GM18526 (cell line): ENCODE results near the gene GLT8D1.

ENCODE experiments used
- POLR2A ChIP-seq: IDR thresholded peaks from 3 replicates; pipeline ENCODE4 v1.6.1; 2011; ENCODE audit not compliant: insufficient read length; ENCODE audit errors: extremely low read depth

Gene GLT8D1

DNA sequence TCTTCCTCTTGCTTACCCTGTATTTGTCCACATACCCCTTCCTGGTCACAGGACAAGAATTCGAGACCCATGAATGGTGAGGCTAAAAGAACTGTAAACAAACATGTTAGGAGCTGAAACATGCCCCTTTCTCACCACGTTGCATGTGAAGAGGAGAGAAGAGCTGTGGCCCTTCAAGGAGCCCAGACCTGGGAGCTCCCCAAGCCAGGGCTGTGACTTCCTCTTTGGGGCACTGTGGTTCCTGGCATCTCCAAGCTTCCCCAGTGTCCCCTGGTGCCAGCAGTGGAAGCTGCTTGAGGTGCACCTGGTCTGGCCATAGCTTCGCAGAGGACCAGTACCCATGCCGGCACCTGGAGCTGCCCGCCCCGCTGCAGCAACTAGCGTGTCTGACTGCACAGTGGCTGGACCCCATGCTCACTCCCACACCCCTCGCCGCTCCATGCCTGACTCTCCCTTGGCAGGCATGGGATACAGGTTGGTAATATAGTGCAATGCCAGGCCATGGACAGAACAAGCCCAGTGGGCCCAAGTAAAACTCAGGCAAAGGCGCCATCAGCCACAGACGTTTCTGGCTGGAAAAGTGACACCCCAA is 10.2 kb upstream of the GLT8D1 start:
- TF ChIP-seq POLR2A = no peak

DNA sequence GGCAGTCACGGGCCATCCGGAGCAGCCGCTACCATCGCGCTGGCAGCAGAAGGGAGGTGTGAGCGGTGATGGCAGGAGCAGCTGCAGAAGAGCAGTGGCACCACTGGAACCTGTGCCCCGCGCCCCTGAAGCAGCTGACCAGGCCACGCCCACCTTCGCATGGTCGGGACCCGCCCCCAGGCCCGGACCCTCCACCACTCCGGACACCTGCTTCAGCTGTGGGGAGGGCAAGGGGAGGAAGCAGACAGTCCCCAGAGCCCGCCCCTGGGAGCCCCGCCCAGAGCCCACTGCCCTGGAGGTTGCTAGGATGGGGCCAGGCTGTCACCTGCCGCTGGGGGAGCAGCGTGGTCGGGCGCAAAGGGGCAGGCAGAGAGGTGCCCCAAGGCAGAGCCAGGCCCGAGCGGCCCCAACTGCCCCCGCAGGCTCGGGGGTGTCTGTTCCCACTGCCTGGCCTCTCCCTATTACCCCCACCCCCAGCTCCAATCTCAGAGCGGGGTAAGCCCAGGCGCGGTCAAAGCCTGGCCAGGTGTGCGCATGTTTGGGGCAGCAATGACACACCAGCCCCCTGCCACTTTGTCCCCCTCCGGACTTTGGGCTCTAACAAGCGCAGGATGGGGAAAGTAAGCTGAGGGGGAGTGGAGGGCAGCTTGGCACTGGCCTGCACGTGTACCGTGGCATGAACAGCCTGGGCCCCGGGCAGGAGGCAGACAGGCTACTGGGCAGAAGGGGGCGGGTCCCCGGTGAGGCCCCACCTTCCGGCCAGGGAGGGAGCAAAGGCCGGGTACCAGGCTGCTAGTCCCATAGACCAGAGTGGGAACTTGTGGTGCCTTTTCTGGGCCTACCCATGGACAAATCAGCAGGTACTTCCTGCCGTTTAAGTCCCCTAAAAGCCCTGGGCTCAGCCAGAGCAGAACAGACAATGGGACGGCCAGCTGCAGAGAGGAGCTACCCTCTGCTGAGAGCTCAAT is 9.0 kb upstream of the GLT8D1 start:
- no peak for TF ChIP-seq POLR2A

DNA sequence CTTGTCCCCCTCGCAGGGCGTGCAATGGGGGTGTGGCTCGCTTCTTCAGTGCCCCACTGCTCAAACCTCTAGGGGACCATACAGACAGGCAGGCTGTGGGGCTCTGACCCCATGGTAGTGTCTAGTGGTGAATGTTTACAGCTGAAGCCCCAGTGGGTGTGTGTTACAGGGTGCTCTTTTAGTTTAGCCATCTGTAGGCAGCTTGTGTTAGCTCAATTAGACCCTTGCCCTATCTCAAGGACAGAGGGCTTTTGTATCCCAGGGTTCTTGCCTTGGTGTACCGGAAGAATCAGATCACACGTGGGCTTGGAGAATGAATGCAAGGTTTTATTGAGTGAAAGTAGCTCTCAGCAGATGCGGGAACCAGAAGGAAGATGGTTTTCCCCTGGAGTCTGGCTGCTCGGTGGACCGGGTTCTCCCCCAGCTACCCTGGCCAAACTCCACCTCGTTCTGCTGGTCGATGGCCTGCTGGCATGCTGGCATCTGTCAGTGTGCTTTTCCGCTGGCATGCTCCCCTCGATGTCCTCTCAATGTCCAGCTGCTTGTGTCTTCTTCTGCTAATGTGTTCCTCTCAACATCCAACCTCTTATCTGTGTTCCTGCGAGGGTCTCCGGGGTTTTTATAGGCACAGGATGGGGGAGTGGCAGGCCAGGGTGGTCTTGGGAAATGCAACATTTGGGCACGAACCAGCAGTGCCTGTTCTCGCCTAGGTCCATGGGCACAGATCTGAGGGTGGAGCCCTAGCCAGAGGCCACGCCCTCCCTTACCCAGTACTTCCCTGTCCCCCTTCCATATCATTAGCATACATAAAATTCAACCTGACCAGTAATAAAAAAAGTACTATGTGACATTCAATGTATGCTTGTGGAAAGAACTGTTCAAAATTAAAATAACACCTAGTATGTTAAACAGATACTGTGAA is 7.0 kb upstream of the GLT8D1 start:
- no peak for TF ChIP-seq POLR2A

DNA sequence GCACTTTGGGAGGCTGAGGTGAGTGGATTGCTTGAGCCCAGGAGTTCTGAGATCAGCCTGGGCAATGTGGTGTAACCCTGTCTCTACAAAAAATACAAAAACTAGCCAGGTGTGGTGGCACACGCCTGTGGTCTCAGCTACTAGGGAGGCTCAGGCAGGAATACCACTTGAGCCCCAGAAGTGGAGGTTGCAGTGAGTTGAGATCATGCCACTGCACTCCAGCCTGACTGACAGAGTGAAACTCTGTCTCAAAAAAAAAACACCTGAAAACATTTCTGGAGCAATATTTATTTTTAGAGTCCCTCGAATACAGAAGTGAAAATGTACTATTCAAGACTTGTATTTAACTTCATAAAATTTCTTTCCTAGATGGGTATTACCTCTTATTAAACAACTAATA is 4.9 kb upstream of the GLT8D1 start:
- no peak for TF ChIP-seq POLR2A

DNA sequence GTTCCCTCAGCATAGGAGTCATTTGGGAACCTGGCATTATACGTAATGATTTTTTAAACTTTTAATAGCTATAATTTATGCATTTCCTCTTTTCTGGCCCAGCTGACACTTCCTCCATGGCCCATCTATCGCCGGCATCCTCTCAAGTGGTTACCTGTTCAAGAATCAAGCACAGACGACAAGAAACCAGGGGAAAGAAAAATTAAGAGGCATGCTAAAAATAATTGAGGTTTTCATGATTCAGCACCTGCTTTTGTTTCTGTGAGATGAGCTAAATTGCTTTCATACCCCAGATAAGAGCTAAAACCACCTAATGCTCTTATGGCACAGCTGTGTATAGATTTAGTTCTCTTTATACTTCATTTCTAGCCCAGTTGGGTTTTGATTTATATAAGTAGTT is 2.0 kb upstream of the GLT8D1 start:
- TF ChIP-seq POLR2A = no peak

DNA sequence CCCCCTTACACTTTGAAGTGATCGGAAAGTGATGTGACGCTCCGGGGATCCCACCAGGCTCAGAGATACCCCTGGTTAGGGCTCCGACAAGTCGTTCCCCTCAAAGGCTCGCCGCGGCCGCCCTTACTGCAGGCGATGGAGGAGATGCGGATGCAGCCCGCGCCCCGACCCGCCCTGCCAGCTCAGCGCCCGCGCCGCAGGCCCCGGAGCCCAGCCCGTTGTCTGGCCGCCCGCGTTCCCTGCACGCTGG is 228 bp downstream of the GLT8D1 start:
- TF ChIP-seq POLR2A = peak; percentile 71

DNA sequence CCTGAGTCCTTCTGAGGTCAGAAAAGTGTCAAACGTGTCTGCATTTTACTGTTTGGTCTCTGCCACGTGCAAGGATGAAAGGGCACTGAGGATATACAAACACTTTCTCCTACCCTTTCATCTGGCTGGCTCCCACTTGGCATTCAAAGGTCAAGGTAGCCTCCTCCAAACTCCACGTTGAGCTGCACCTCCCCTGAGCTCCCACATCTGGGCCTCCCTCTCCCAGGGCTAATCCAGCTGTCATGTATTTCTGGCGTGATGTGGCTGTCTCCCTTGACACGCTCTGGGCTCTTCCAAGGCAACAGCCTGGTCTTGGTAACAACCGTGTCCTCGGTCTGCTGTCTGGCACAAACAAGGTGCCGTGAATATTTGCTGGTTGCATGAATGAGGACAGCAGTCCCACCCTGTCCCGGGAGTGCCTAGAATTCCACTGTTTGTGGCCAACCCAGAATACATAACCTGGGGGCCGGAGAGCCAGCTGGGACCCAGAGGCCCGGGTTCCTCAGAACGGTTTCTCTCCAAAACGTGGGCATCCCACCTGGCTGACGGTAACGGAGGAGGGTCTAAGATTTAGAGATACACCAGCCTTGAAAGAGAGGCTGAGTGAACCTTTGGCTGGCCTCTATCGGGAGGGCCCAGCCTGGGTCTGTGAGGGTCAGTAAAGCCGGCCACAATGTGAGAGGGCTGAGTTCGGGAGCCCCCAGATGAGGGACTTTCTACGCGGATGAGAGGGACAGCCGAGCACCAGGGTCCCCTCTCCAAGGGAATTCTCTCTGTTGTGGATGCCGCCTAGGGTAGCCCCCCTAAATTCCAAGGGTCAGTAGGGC is 767 bp downstream of the GLT8D1 start:
- TF ChIP-seq POLR2A = no peak

DNA sequence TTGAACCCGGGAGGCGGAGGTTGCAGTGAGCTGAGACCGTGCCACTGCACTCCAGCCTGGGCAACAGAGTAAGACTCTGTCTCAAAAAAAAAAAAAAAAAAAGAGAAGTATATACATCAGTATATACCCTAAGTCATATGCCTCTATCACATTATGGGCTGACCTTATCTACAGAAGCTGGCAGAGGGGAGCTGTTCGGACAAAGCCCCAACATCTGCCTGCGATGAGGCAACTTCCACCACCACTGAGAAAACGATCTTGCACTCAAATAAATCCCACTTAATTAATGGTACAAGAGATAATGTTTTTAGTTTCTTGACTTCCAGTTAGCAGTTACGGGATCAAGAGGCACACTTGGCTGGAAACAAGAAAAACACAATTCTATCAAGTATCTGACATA is 2.2 kb downstream of the GLT8D1 start:
- TF ChIP-seq POLR2A = no peak

DNA sequence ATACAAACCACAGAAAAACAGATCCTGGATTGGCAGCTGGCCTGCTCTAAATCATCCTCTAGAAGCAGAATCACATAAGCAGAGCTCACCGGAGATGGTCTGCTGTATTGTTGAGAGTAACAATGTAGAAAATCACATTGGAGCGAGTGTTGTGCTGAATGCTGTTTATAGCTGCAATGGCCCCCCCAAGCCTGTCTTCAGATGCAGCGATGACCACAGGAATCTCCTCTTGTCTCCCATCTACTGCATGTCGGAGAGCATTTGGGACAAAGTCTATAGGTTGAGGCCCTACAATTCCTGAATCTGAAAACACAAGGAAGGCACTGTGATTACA is 8.0 kb downstream of the GLT8D1 start:
- TF ChIP-seq POLR2A = no peak

DNA sequence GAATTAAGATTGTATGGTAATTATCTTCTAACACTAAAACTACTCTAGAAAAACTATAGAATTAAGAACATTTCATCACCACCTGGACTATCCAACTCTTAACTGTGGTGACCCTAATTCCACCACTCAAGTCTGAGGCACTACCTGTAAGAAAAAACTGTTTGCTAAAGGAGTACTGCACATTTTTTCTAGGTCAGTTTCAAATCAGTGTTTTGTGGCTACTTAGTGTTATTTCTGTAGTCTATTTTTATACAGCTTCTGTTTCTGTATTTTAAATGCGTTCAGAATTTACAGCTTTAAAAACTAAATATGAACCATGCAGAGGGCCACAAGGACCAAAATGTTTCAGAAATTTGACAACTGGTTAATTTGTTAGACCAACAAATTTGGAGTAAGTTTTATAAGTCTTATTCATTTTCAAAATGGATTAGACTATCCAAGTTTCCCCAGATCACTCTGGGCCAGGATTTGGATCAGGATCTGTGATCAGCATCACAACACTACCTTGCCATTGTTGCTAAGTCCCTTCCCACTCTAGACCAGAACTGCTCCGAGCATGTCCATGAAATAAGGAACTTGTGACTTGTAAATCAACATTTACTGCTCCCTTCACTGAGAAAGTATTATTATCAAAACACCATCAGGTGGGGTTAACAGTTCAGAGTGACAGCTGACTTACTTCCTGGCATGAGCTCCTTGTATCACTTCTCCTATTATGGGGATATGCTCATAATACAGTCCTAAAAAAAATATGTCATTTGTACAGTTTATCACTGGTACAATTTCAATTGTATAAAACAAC is 8.6 kb downstream of the GLT8D1 start:
- no peak for TF ChIP-seq POLR2A

DNA sequence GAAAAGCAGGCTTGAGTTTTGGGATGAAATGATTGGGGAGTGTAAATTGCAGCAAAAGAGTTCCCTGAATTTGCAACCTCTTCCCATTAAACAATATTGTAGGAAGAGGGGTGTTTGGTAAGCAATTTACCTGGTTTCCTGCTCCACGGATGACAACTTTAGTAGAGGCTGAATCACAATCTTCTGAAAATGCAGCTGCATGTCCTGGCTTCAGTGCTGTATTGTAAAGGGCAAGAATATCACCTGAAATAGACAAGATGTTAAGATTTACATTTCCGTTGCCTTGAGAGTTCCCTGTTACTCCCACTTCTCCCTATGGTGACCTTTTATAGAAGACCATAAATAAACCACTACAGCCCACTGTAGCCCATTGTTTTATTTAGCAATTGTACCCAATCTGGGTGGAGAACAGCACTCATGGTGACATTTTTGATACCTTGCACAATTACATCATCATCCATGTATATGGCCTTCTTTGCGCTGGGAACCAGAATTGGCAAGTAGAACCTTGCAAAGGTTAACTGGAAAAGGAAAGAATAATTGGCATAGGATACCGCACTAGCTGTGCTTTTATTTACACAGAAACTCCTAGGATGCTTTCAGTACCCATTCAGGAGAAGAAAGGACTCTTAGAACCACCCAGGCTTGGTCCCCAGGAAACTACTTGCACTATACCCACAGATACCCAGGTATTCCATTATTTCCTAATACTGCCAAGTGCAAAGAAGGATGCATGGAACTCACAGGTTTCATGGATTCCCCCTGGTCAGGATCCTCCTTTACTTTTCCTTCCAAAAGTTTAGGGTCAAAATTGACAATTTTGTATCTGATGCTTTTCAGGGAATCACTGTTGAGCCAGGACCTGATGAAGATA is 9.6 kb downstream of the GLT8D1 start:
- TF ChIP-seq POLR2A = no peak

DNA sequence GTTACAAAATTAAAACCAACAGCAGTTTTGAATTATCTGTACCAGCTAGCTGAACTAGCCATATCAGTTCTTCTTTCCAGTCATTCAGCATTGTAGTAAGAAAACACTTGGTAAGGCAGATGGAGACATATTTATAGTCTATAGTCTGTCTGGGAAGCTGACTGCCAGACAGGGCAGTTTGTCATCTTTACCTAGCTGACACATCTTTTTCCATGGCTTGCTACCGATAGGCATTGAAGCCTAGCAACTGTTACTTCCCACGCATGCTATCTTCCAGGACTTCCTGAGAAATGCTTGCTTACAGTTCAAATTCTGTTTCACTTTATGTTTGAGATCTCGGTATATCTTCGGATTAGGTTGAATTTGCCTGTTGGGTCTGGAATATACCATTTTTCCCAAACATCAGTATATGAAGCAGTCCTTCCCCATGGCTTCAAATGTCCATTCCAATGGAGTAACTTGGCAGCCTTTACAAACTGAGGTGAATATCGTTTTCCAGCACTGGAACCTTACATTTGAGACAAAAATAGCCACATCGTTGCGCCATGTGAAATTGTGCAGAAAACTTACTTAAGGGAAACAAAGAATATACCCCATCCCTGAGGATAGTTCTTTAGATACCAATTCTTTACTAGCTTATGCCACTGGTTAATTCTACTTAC is 10.9 kb downstream of the GLT8D1 start:
- no peak for TF ChIP-seq POLR2A

DNA sequence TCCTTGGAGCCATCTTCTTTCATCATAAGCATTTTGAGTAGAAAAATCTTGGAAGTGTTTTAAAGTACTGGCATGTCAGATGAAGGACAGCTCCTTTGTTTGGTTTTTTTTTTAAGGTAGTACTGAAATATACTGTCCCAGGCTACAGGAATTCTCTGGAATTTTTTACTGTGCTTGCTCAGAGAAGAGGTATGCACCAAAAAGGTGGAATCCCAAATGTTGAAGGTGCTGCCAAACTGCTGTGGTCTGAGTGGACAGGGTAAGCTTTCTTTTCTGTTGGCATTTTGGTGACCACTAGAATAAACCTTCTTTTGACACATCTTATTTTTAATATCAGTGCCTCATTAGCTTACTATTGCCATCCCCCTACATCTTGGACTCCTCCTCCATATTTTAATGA is 12.5 kb downstream of the GLT8D1 start:
- TF ChIP-seq POLR2A = no peak

DNA sequence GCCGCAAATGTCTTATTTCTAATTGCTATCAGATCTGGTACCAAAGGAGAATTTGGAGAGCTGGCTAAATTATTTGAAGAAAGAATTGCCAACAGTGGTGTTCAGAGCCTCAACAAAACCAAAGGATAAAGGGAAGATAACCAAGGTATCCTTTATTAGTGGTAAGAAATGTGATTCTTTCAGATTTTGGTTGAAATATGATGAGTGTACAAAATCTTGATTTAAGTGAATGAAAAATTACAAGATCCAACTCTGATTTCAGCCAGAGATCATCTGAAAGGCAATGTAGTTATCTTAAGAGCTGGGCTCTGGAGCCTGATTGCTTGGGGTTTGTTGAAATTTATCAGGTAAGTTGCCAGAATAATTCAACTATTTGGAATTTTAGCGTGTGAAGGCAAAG is 15.0 kb downstream of the GLT8D1 start:
- no peak for TF ChIP-seq POLR2A
